ENCODE measurements around the gene COL4A6.

COL4A6 gene

GRCh38 chrX:108219949-108220601 lies 218.1 kb downstream of the COL4A6 start:
- ATAC-seq: no peak
- TF ChIP-seq CSRNP3 (CRISPR knock-in tag; IDR thresholded peaks at IDR 0.05) (no peak), TSHZ2 (CRISPR knock-in tag; IDR thresholded peaks at IDR 0.05) (no peak), ESRRG (CRISPR knock-in tag; IDR thresholded peaks at IDR 0.05) (no peak), SNAI2 (CRISPR knock-in tag; IDR thresholded peaks at IDR 0.05) (no peak)

- no peak for ATAC-seq
- no peak for TF ChIP-seq BACH2 (CRISPR knock-in tag; IDR thresholded peaks at IDR 0.05; ENCODE audit: borderline replicate concordance)
- TF ChIP-seq GLIS3 (CRISPR knock-in tag; IDR thresholded peaks at IDR 0.05): no peak
- no peak for TF ChIP-seq ZC3H10 (CRISPR knock-in tag; IDR thresholded peaks at IDR 0.05)
- no peak for TF ChIP-seq POU6F1 (CRISPR knock-in tag; IDR thresholded peaks at IDR 0.05; ENCODE audit: borderline replicate concordance, low read depth)
- TF ChIP-seq CREB5 (CRISPR knock-in tag; IDR thresholded peaks at IDR 0.05; ENCODE audit: low read depth): no peak
- no peak for TF ChIP-seq CSDC2 (CRISPR knock-in tag; IDR thresholded peaks at IDR 0.05)
- TF ChIP-seq CSRNP3 (CRISPR knock-in tag; IDR thresholded peaks at IDR 0.05): no peak
- TF ChIP-seq OSR1 (CRISPR knock-in tag; IDR thresholded peaks at IDR 0.05): no peak
- TF ChIP-seq ISL1 (CRISPR knock-in tag; IDR thresholded peaks at IDR 0.05): no peak
- TF ChIP-seq TSHZ2 (CRISPR knock-in tag; IDR thresholded peaks at IDR 0.05): no peak
- no peak for TF ChIP-seq PPARA (CRISPR knock-in tag; IDR thresholded peaks at IDR 0.05; ENCODE audit: borderline replicate concordance)
- no peak for TF ChIP-seq PATZ1 (CRISPR knock-in tag; IDR thresholded peaks at IDR 0.05; ENCODE audit: borderline replicate concordance)
- TF ChIP-seq SNAI2 (CRISPR knock-in tag; IDR thresholded peaks at IDR 0.05): no peak
- TF ChIP-seq TOX (CRISPR knock-in tag; IDR thresholded peaks at IDR 0.05; ENCODE audit: borderline replicate concordance): no peak
- no peak for TF ChIP-seq ZFP3 (CRISPR knock-in tag; IDR thresholded peaks at IDR 0.05)
- no peak for TF ChIP-seq ZNF8 (CRISPR knock-in tag; IDR thresholded peaks at IDR 0.05)
- no peak for TF ChIP-seq RARB (CRISPR knock-in tag; IDR thresholded peaks at IDR 0.05)
- no peak for TF ChIP-seq ESRRG (CRISPR knock-in tag; IDR thresholded peaks at IDR 0.05)
- TF ChIP-seq ZNF70 (CRISPR knock-in tag; IDR thresholded peaks at IDR 0.05): no peak
These were observed 220.3 kb downstream of the COL4A6 start for GRCh38 chrX:108217876-108218275.
